Fibroblast of skin of right quadriceps (primary cell): ENCODE data around the gene FRG2C.
"Not testable (repeated sequence)": the region's sequence is repeated elsewhere in the genome, so short reads cannot be mapped to it uniquely, and the experiment has no call there.

Source experiments
- DNase-seq: peaks from one replicate; pipeline ENCODE4 v3.0.0-alpha.2; 2013

FRG2C gene

GRCh38 chr3:75669348-75670297 lies 5.5 kb downstream of the FRG2C start:
- peak; percentile 13 for DNase-seq

GRCh38 chr3:75670298-75671286 lies 6.5 kb downstream of the FRG2C start:
- peak; percentile 77 for DNase-seq

- not testable (repeated sequence) for DNase-seq
These were observed 7.4 kb downstream of the FRG2C start for GRCh38 chr3:75671287-75672139.

GRCh38 chr3:75672140-75672775 lies 8.1 kb downstream of the FRG2C start:
- peak; percentile 55 for DNase-seq

GRCh38 chr3:75683965-75684364 lies 19.8 kb downstream of the FRG2C start:
- not testable (repeated sequence) for DNase-seq

GRCh38 chr3:75687323-75687722 lies 23.2 kb downstream of the FRG2C start:
- DNase-seq = no peak

- peak; percentile 19 for DNase-seq
These were observed 27.9 kb downstream of the FRG2C start for GRCh38 chr3:75692061-75692460.
